ENCODE results near the gene EPHA8.

DNA sequence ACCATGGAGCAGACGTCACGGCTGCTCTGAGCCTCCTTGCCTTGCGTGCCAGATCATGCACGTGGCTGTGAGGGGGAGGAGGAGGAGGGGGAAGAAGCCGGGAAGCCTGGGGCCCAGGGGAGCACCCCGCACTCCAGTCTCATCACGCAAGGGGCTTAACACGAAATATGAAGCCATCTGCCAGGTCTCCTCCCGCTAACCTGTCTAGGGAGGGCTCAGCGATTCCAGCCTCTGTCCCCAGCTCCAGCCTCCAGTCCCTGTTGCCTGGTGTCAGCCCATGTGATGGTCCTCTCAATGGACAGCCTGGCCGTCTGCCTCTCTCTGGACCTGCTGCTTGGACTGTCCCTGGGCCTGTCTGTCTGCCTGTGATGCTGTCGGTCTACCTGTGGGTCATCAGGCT is 50.7 kb downstream of the EPHA8 start:
- TF ChIP-seq, protein P1, sequence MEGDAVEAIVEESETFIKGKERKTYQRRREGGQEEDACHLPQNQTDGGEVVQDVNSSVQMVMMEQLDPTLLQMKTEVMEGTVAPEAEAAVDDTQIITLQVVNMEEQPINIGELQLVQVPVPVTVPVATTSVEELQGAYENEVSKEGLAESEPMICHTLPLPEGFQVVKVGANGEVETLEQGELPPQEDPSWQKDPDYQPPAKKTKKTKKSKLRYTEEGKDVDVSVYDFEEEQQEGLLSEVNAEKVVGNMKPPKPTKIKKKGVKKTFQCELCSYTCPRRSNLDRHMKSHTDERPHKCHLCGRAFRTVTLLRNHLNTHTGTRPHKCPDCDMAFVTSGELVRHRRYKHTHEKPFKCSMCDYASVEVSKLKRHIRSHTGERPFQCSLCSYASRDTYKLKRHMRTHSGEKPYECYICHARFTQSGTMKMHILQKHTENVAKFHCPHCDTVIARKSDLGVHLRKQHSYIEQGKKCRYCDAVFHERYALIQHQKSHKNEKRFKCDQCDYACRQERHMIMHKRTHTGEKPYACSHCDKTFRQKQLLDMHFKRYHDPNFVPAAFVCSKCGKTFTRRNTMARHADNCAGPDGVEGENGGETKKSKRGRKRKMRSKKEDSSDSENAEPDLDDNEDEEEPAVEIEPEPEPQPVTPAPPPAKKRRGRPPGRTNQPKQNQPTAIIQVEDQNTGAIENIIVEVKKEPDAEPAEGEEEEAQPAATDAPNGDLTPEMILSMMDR (IDR thresholded peaks at IDR 0.05), result no peak
- TF ChIP-seq POLR2AphosphoS5 (IDR thresholded peaks at IDR 0.05), result no peak
